Measurements from ENCODE around the gene SSPN. TPM values are rescaled to one million over a fixed set of nuclear protein-coding genes. Genes with fewer than 3 reads are reported as not detected.

Gene SSPN
- total RNA-seq, 1 experiment from 2014 or later: 11.9 TPM

DNA sequence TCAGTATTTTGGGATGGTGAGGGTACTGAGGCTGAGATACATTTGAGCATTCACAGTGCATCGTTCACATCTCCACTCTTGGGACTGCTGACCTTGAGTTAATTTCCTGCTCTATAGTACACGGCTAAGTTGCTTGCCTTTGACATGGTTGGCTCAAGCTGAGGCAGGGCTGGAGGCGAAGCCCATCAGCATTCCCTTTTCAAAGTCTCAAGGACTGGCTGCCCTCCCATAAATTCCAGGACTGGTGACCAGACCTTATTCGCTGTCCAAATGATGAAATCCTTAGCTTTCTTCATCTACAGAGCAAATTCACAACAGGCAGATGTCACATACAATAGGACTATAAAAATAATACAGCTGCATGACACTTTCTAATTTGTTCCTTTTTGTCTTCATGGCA, 85.9 kb downstream of the SSPN start:
- H3K36me3 ChIP-seq (ENCODE audit: low read depth, low read length): no peaks in the 10 kb centered on the region
- POLR2A ChIA-PET (ENCODE audit: unreplicated experiment): no interaction called here
- no peaks in the 10 kb centered on the region for H3K27me3 ChIP-seq (ENCODE audit: low read length)
- H3K4me1 ChIP-seq (ENCODE audit: insufficient read depth, low read length): peaks cover 5% of the 10 kb centered on the region
- CTCF ChIA-PET: no interaction called here
- DNase-seq (no peak), ATAC-seq (no peak)
- no peaks in the 10 kb centered on the region for H3K9me3 ChIP-seq (ENCODE audit: low read length)
- BruUV-seq (replicated peaks): no TSS peak
- H2AFZ ChIP-seq (ENCODE audit: low read length): no peak overlapping the region
- H3K4me2 ChIP-seq (ENCODE audit: low read length): no peak overlapping the region
- H4K20me1 ChIP-seq (ENCODE audit: low read length): no peaks in the 10 kb centered on the region
- no peaks in the 10 kb centered on the region for H3K9me2 ChIP-seq (replicated peaks; ENCODE audit: low read length)
- TF ChIP-seq EZH2phosphoT487 (IDR thresholded peaks at IDR 0.05; ENCODE audit: borderline replicate concordance, low read length) (no peak), EZH2 (IDR thresholded peaks at IDR 0.05; ENCODE audit: low read length, unreplicated experiment) (no peak), CTCF (conservative IDR thresholded peaks at IDR 0.05; ENCODE audit: low read depth, low read length) (no peak)
- no peaks in the 10 kb centered on the region for H3K79me2 ChIP-seq (ENCODE audit: low read length)
- no peaks in the 10 kb centered on the region for H3F3A ChIP-seq (ENCODE audit: low read length, unreplicated experiment)
- H3K4me3 ChIP-seq (ENCODE audit: low read length): no peak overlapping the region
- no peak overlapping the region for H3K9ac ChIP-seq (ENCODE audit: low read length)
- intact Hi-C loops (cut with micrococcal nuclease): no loop called here
- H3K27ac ChIP-seq (ENCODE audit: low read length): no peak overlapping the region

- Histone ChIP-seq H3K9me2 (replicated peaks; ENCODE audit: low read length) (no peaks in the 10 kb centered on the region), H3K79me2 (ENCODE audit: low read length) (no peaks in the 10 kb centered on the region), H2AFZ (ENCODE audit: low read length) (no peak overlapping the region), H3F3A (ENCODE audit: low read length, unreplicated experiment) (no peaks in the 10 kb centered on the region), H3K9ac (ENCODE audit: low read length) (no peak overlapping the region), H3K27me3 (ENCODE audit: low read length) (no peaks in the 10 kb centered on the region), H3K4me2 (ENCODE audit: low read length) (no peak overlapping the region), H3K9me3 (ENCODE audit: low read length) (no peaks in the 10 kb centered on the region), H3K4me3 (ENCODE audit: low read length) (no peak overlapping the region), H3K36me3 (ENCODE audit: low read depth, low read length) (no peaks in the 10 kb centered on the region), H4K20me1 (ENCODE audit: low read length) (no peaks in the 10 kb centered on the region), H3K4me1 (ENCODE audit: insufficient read depth, low read length) (no peaks in the 10 kb centered on the region), H3K27ac (ENCODE audit: low read length) (no peak overlapping the region)
- CTCF ChIA-PET: no interaction called here
- DNase-seq (no peak), ATAC-seq (no peak)
- intact Hi-C loops (cut with micrococcal nuclease): no loop called here
- TF ChIP-seq EZH2phosphoT487 (IDR thresholded peaks at IDR 0.05; ENCODE audit: borderline replicate concordance, low read length): no peak
- no peak for TF ChIP-seq CTCF (conservative IDR thresholded peaks at IDR 0.05; ENCODE audit: low read depth, low read length)
- TF ChIP-seq EZH2 (IDR thresholded peaks at IDR 0.05; ENCODE audit: low read length, unreplicated experiment): no peak
- no TSS peak for BruUV-seq (replicated peaks)
- POLR2A ChIA-PET (ENCODE audit: unreplicated experiment): no interaction called here
Measured at GRCh38 chr12:26282339-26282940, 87.1 kb downstream of the SSPN start.

- Histone ChIP-seq H3K4me3 (ENCODE audit: low read length) (no peak overlapping the region), H3K36me3 (ENCODE audit: low read depth, low read length) (no peaks in the 10 kb centered on the region), H3K9ac (ENCODE audit: low read length) (no peak overlapping the region), H4K20me1 (ENCODE audit: low read length) (no peaks in the 10 kb centered on the region), H3F3A (ENCODE audit: low read length, unreplicated experiment) (no peaks in the 10 kb centered on the region), H3K79me2 (ENCODE audit: low read length) (no peaks in the 10 kb centered on the region), H3K9me3 (ENCODE audit: low read length) (no peaks in the 10 kb centered on the region), H3K4me1 (ENCODE audit: insufficient read depth, low read length) (no peaks in the 10 kb centered on the region), H2AFZ (ENCODE audit: low read length) (no peak overlapping the region), H3K27ac (ENCODE audit: low read length) (no peak overlapping the region), H3K4me2 (ENCODE audit: low read length) (no peak overlapping the region), H3K27me3 (ENCODE audit: low read length) (no peaks in the 10 kb centered on the region), H3K9me2 (replicated peaks; ENCODE audit: low read length) (no peaks in the 10 kb centered on the region)
- ChIA-PET POLR2A (ENCODE audit: unreplicated experiment) (no interaction called here), CTCF (no interaction called here)
- DNase-seq (no peak), ATAC-seq (no peak)
- intact Hi-C loops (cut with micrococcal nuclease): no loop called here
- no TSS peak for BruUV-seq (replicated peaks)
- TF ChIP-seq CTCF (conservative IDR thresholded peaks at IDR 0.05; ENCODE audit: low read depth, low read length) (no peak), EZH2phosphoT487 (IDR thresholded peaks at IDR 0.05; ENCODE audit: borderline replicate concordance, low read length) (no peak), EZH2 (IDR thresholded peaks at IDR 0.05; ENCODE audit: low read length, unreplicated experiment) (no peak)
Measured at GRCh38 chr12:26283046-26283445, 87.7 kb downstream of the SSPN start.
